ENCODE results near the gene BNC2.

DNA sequence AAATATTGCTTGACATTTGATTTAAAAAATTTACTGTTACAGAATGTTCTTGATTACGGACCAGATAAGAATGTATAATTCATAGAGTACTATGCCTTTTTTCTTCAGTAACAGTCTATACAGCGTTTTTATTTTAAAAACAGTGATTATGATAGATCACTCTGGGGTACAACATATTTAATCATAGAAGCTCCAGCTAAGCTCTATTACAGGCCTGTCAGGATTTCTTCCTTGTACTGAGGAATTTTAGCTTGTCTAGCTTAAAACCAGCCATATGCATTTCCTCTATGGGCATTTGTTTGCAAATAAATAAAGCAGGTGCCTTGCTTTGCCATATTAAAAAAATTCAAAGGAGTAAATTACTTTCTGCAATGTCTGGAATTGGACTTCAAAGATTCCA is 423.8 kb downstream of the BNC2 start:
- TF ChIP-seq ZNF175 (tag by site-specific recombination; IDR thresholded peaks at IDR 0.05) (no peak), ZNF335 (tag by site-specific recombination; conservative IDR thresholded peaks at IDR 0.05) (no peak), ZNF391 (tag by site-specific recombination; IDR thresholded peaks at IDR 0.05; ENCODE audit: borderline replicate concordance, low read depth) (no peak), SETDB1 (IDR thresholded peaks at IDR 0.05; ENCODE audit: insufficient read length, low read length) (no peak), ZNF404 (tag by site-specific recombination; IDR thresholded peaks at IDR 0.05) (no peak), YY1 (tag by site-specific recombination; IDR thresholded peaks at IDR 0.05) (no peak), ZBTB7A (tag by site-specific recombination; IDR thresholded peaks at IDR 0.05; ENCODE audit: low read depth) (no peak), ZNF558 (tag by site-specific recombination; IDR thresholded peaks at IDR 0.05) (no peak), ZFP37 (tag by site-specific recombination; IDR thresholded peaks at IDR 0.05) (no peak)
- TF ChIP-seq, protein P1, sequence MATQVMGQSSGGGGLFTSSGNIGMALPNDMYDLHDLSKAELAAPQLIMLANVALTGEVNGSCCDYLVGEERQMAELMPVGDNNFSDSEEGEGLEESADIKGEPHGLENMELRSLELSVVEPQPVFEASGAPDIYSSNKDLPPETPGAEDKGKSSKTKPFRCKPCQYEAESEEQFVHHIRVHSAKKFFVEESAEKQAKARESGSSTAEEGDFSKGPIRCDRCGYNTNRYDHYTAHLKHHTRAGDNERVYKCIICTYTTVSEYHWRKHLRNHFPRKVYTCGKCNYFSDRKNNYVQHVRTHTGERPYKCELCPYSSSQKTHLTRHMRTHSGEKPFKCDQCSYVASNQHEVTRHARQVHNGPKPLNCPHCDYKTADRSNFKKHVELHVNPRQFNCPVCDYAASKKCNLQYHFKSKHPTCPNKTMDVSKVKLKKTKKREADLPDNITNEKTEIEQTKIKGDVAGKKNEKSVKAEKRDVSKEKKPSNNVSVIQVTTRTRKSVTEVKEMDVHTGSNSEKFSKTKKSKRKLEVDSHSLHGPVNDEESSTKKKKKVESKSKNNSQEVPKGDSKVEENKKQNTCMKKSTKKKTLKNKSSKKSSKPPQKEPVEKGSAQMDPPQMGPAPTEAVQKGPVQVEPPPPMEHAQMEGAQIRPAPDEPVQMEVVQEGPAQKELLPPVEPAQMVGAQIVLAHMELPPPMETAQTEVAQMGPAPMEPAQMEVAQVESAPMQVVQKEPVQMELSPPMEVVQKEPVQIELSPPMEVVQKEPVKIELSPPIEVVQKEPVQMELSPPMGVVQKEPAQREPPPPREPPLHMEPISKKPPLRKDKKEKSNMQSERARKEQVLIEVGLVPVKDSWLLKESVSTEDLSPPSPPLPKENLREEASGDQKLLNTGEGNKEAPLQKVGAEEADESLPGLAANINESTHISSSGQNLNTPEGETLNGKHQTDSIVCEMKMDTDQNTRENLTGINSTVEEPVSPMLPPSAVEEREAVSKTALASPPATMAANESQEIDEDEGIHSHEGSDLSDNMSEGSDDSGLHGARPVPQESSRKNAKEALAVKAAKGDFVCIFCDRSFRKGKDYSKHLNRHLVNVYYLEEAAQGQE (tag by site-specific recombination; IDR thresholded peaks at IDR 0.05): no peak
- TF ChIP-seq, protein P2, sequence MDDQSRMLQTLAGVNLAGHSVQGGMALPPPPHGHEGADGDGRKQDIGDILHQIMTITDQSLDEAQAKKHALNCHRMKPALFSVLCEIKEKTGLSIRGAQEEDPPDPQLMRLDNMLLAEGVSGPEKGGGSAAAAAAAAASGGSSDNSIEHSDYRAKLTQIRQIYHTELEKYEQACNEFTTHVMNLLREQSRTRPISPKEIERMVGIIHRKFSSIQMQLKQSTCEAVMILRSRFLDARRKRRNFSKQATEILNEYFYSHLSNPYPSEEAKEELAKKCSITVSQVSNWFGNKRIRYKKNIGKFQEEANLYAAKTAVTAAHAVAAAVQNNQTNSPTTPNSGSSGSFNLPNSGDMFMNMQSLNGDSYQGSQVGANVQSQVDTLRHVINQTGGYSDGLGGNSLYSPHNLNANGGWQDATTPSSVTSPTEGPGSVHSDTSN (CRISPR knock-in tag; IDR thresholded peaks at IDR 0.05): no peak
- TF ChIP-seq, protein P3, sequence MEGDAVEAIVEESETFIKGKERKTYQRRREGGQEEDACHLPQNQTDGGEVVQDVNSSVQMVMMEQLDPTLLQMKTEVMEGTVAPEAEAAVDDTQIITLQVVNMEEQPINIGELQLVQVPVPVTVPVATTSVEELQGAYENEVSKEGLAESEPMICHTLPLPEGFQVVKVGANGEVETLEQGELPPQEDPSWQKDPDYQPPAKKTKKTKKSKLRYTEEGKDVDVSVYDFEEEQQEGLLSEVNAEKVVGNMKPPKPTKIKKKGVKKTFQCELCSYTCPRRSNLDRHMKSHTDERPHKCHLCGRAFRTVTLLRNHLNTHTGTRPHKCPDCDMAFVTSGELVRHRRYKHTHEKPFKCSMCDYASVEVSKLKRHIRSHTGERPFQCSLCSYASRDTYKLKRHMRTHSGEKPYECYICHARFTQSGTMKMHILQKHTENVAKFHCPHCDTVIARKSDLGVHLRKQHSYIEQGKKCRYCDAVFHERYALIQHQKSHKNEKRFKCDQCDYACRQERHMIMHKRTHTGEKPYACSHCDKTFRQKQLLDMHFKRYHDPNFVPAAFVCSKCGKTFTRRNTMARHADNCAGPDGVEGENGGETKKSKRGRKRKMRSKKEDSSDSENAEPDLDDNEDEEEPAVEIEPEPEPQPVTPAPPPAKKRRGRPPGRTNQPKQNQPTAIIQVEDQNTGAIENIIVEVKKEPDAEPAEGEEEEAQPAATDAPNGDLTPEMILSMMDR (tag by site-specific recombination; IDR thresholded peaks at IDR 0.05): no peak
- TF ChIP-seq, protein P4, sequence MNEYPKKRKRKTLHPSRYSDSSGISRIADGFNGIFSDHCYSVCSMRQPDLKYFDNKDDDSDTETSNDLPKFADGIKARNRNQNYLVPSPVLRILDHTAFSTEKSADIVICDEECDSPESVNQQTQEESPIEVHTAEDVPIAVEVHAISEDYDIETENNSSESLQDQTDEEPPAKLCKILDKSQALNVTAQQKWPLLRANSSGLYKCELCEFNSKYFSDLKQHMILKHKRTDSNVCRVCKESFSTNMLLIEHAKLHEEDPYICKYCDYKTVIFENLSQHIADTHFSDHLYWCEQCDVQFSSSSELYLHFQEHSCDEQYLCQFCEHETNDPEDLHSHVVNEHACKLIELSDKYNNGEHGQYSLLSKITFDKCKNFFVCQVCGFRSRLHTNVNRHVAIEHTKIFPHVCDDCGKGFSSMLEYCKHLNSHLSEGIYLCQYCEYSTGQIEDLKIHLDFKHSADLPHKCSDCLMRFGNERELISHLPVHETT (tag by site-specific recombination; IDR thresholded peaks at IDR 0.05): no peak

Measured in HEK293 (cell line).